Measurements from ENCODE around the gene RCSD1.

The RCSD1 gene

DNA sequence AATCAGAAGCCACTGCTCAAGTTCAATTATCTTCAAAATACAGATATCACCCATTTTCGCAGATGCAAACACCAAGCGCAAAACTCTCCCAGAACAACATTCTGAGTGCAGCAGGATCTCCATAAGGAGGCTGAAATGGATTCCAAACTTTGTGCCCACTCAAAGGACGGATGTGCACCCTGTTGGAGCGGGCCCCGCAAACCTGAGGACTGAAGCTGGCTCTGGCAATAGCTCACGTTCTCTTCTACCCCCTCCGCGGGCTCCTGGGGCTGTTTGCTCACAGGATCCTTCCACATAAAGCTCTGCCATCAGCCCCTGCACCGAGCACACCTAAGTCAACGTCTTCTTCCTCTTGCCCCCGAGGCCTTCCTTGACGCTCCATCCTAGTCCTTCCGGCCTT, 11.7 kb upstream of the RCSD1 start:
- DNase-seq = no peak

- DNase-seq = no peak
Observed at GRCh38 chr1:167618789-167619188, 11.2 kb upstream of the RCSD1 start.

DNA sequence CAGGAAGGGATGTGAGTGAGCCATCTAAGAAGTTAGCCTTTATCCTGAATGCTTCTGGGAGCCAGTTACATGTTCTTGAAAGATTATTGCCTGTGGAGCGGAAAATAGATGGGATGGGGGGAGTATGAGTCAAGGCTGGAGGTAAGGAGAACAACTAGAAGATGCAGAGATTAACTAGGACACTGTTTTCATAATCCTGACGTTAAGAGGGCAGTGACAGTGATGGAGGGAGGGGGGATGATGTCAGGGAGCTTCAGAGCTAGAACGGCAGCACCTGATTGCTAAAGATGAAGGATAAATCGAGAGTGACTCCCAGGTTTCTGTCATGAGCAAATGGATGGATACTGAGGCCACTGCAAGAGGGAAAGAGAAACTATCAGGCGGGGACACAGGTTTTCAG, 10.0 kb upstream of the RCSD1 start:
- DNase-seq = no peak

DNA sequence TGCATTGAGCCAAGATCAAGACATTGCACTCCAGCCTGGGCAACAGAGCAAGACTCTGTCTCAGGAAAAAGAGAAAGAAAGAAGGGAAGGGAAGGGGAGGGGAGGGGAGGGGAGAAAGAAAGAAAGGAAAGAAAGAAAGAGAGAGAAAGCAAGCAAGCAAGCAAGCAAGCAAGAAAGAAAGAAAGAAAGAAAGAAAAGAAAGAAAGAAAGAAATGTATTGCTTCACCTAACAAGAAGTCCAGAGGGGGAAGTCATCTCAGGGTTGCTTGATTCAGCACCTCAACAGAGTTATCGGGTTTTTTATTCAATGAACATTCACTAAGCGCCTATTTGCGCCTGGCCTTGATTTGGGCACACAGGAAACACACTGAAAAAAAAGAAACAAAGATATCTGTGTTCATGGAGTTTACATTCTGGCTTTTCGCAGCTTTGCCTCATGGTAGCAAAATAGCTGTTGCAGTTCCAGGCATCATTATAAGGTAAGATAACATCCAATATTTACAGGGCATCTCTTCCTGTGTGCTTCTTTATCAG, 8.2 kb upstream of the RCSD1 start:
- no peak for DNase-seq

DNA sequence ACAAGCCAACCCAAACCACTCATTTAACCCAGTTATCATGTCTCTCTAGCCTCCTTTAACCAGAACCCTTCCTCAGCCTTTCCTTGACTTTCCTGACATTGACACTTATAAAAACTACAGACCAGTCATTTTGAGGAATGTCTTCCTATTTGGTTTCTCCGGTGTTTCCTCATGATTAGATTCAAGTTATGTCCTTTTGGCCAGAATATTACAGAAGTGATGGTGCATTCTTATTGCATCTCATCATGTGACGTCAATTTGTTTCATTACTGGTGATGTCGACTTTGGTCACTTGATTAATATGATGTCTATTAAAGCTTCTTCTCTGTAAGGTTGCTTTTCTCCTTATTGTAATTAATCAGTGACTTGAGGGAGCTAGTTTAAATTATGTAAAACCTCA, 6.1 kb upstream of the RCSD1 start:
- no peak for DNase-seq

DNA sequence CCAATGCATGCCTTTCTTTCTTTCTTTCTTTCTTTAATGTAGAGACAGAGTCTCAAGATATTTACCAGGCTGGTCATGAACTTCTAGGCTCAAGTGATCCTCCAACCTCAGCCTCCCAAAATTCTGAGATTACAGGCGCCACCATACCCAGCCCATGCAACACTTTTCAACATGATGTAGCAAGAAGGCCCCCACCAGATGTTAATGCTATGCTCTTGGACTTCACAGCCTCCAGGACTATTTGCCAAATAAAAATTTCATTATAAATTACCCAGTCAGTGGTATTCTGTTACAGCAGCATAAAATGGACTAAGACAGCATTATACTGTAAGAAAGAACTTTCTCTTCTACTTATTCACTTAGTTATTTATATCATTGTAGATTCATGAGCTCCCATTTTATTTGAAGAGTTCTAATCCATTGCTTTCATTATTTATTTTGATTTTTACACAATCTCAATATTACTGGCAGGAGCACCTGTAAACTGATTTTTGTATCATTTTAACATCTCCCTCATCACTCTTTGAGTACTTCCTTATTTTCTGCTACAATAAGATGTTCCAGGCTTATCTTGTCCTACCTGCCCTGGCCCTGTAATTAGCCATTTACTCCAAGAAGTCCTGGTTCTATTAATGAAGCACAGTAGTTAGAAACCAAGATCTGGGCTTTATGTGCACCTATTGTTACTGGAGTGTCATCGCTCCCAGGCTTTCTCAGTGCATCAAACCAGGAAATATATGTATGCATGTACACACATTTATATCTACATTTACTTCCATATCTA, 4.8 kb upstream of the RCSD1 start:
- DNase-seq = no peak

GRCh38 chr1:167627615-167627864, 2.5 kb upstream of the RCSD1 start:
- no peak for DNase-seq

GRCh38 chr1:167627865-167628641, 2.0 kb upstream of the RCSD1 start:
- DNase-seq = no peak

GRCh38 chr1:167628741-167629515, 1.1 kb upstream of the RCSD1 start:
- no peak for DNase-seq

DNA sequence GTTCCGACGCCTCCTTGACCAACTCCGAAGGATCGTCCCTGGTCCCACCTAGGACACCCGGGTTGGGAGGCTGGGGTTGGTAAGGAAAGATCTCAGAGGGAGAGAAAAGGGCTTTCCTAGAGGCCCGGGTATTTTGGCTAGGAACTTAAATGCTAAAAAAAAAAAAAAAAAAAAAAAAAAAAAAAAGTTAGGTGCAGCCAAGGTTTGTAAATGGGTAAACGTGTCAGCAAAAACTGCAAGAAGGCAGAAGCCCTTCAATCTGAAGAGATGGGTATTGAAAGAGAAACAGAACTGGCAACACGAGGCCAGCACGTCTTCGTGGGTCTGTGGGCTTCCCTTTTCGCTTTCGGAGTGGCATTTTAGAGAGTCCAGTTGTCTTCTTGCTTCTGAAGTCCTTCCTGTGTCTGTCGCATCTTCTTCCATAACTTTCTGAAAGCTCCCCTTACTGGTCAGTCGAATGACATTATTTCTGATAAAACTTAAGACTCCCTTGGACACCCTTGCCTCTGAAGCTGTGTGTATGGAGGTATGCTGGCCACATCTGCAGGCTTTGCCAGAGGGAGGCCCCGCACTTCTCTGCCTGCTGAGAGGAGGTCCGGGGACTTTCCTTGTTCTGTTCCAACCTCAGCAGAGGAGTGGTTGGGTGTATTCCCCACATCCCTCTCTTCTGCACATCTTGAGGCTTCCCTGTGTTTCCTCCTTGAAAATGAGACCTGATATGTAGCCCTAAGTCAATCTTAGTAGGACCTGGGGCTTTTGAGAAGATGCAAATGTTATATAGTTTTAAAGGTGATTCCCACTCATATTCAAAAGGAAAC, 745 bp downstream of the RCSD1 start:
- no peak for DNase-seq

GRCh38 chr1:167631386-167631935, 1.4 kb downstream of the RCSD1 start:
- DNase-seq = no peak

DNA sequence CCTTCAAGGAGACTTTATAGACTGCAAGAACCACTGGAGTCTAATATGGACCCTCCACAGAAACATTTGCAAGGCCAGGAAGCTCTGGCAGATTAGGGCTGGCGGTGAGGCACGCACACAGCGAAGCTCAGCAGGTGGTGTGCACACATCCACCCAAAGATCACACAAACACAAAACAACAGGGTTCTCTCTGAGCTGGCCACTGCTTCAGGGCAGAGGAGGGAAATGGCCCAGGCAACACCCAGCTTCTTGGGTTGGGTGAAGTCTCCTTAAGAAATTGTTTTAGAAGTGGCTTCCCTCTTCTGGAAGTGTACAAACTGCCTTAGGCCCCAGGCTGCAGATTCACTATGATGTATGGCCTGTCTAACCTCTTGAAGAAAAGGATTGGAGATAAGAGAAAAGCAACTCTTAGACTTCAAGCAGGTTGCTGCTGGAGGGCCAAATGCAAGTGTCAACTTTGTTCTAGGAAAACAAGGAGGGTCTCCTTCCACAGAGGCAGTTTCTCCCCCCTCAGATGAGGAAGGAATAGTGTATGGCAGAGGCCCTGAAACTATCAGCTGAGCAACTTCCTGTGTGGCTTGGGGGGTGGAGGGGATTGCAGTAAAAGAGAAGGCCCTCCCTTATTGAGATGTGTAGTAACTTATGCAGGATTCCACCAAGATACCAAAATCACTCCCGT, 2.0 kb downstream of the RCSD1 start:
- DNase-seq = no peak

DNA sequence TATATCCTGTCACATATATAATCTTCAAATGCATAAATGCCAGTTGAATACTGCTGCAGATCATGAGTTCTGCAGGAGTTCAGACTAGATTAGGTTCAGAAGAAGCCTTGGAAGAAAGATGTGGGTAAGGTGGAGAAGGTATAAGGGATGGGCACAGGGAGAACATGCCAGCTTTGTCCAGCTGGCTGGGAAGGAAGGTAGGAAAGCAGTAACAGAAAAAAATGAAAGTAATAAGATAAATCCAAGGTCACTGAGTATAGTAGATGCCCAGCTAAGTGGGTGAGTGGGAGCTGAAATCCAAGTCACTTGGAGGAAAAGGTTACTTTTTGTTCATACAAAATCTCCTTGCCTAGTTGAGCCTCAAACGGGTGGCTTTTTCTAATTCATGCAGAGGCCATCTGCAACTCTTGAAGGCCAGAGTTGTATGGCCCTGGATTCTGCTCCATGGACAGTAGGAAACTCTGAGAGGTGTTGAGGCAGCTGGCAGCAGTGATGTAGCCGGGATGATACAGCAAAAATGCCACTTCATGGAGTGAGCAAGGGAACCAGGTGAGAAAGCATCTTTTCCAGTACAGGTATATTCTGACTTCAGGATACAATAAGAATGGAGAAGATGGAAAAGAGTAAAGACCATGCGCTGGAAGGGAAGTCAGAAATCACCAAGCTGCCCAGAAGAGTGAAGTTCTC, 3.4 kb downstream of the RCSD1 start:
- DNase-seq = no peak

DNA sequence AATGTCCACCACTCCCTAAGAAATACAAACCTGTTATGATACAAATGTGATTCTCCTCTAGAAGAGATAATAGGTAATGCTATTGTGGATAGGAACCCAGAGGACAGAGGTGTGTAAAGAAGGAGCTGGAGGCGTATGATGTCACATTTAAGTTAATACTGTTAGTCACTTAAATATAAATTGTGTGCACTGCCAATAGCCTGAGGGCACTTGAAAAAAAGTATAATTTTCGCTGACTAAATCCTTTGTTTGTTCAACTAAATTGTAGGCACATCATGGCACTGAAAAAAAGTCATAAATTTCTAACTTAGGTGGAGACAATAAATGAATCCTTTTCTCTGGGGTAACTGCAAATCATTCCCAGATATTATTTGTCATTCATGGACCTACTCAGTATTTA, 4.4 kb downstream of the RCSD1 start:
- DNase-seq = no peak

DNA sequence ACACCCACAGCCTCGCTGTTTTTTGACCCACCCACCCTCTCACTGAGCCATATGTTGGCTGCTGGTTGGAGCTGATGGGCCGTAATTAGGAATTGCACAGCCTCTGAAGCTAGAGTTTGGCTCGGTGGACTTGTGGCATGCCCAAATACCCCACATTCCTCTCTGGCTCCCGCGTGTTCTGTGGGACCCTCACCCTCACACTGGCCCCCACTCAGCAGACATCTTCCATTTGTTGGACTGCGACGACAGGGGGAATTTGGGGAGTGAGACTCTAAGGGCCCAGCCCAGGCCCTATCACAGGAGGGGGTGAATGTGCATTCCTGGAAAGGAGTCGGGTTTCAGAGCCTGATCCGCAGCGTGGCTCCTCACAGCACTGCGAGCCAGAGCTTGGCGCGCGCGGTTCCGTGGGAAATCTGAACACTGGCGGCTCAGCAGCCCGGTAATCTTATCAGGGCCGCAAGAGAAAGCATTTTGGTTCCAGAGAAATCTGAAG, 5.2 kb downstream of the RCSD1 start:
- DNase-seq = peak; percentile 21

DNA sequence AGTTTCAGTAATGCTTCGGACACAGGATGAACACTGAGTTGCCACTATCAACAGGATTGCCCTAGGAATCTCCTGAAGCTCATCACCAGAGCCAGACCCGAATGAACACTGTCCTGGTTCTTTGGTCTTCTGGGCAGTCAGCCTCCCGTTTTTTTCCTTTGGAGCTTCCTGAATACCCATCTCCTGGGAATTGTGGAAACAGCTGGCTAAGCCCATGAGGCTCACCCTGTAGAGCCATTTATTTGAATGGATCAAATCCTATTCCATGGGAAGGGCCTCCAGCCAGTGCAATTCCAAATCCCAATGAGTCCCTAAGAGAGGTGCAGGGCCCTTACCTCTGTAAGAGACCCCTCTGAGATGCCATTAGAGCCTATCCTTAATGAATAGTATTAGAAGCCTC, 5.9 kb downstream of the RCSD1 start:
- no peak for DNase-seq

DNA sequence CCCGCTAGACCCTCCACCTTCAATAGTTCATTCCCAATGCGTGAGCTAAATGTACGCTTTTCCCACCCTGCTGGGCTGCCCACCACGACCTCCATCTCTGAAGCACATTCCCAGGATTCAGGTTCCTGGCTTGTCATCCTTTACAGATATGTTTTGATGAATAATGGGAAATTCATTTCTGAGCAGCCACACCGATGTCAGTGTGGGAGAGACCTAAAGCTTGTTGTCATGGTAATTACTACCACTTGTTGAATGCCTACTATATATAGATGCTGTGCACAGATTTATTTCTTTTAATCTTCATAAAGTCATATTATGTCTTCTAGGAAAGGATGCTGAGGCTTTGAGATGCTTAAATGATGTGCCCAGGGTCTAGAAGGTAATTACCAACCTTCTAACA, 8.0 kb downstream of the RCSD1 start:
- no peak for DNase-seq

DNA sequence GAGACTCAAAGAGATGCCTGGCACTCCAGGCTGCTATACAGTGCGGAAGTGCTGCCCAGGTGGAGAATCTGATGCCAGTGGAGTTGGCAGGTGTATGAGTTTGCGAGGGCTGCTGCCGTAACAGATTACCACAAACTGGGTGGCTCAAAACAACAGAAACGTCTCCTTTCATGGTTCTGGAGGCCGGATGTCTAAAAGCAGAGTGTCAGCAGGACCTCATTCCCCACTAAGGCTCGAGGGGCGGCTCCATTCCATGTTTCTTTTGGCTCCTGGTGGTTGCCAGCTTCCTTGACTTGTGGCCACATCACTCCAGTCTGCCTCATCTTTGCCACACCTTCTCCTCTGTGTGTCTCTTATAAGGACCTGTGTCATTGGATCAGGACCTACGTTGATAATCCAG, 10.0 kb downstream of the RCSD1 start:
- no peak for DNase-seq

- DNase-seq = no peak
Observed at GRCh38 chr1:167641786-167642500, 11.9 kb downstream of the RCSD1 start.

DNA sequence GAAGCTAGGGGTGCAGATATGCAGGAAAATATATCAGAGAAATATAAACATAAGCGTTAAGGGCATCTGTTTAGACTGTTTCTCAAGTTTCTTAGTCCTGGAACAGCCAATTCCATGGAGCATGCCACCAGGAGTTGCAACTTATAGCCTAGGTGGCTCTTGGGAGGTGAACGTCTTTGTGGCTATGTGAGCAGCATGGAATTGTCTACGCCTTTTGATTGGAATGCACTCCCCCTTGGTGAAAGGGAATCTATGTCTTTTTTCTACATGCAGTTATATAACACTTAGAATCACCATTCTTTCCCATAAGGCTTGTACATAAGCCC, 12.4 kb downstream of the RCSD1 start:
- no peak for DNase-seq

- DNase-seq = no peak
Observed at GRCh38 chr1:167643441-167643840, 13.4 kb downstream of the RCSD1 start.

All from NCI-H1694 (cell line).